ENCODE data around the gene RDH14. TPM values are rescaled to one million over a fixed set of nuclear protein-coding genes. Genes with fewer than 3 reads are reported as not detected.

Gene RDH14
- polyA plus RNA-seq, 1 donor (not counting 4 experiments of a cell fraction or from before 2014, with no cell fraction given): 29.6 TPM

- no peak overlapping the region for H3K4me3 ChIP-seq (ENCODE audit: control insufficient read depth in 2 of 3, extremely low read depth in 1 of 3, insufficient read depth in 2 of 3, low read depth in 1 of 3, low read length in 3 of 3)
- no peaks in the 10 kb centered on the region for H3K79me2 ChIP-seq (ENCODE audit: control insufficient read depth, insufficient read depth, low read length)
- no peaks in the 10 kb centered on the region for H3K9me3 ChIP-seq (ENCODE audit: control insufficient read depth, low read depth, low read length)
- no peaks in the 10 kb centered on the region for H4K20me1 ChIP-seq (ENCODE audit: control insufficient read depth, extremely low read depth, insufficient read depth, low read length)
- H3K27me3 ChIP-seq (ENCODE audit: control insufficient read depth, extremely low read depth, insufficient read depth, low read length): no peaks in the 10 kb centered on the region
- H2AFZ ChIP-seq (ENCODE audit: control insufficient read depth, low read length): no peak overlapping the region
- H3K36me3 ChIP-seq (ENCODE audit: control insufficient read depth in 2 of 2, extremely low read depth in 1 of 2, insufficient read depth in 2 of 2, low read length in 2 of 2): no peaks in the 10 kb centered on the region
- dilution Hi-C loops (cut with MboI; ENCODE audit: extremely low pct_ligation_motif_present, low sequenced_read_pairs): no loop called here
- H3K4me2 ChIP-seq (ENCODE audit: control insufficient read depth, extremely low read depth, insufficient read depth, low read depth, low read length): no peak overlapping the region
- no peak overlapping the region for H3K9ac ChIP-seq (ENCODE audit: control insufficient read depth, extremely low read depth, insufficient read depth, low read length)
- no peak for TF ChIP-seq CTCF (optimal IDR thresholded peaks at IDR 0.05 in 1 of 3, IDR thresholded peaks at IDR 0.05 in 1 of 3, conservative IDR thresholded peaks at IDR 0.05 in 1 of 3; ENCODE audit: extremely low read depth in 1 of 3, insufficient read depth in 2 of 3, low read length in 3 of 3)
- TF ChIP-seq EZH2 (IDR thresholded peaks at IDR 0.05; ENCODE audit: low read length): no peak
- H3K4me1 ChIP-seq (ENCODE audit: control insufficient read depth, extremely low read depth, insufficient read depth, low read length): no peaks in the 10 kb centered on the region
- FAIRE-seq (no peak), DNase-seq (ENCODE audit: low read depth, low spot score) (no peak)
- H3K27ac ChIP-seq (ENCODE audit: control insufficient read depth, insufficient read depth, low read length): no peak overlapping the region
- no peaks in the 10 kb centered on the region for H3K9me1 ChIP-seq (ENCODE audit: control insufficient read depth, extremely low read depth, insufficient read depth, low read length)
These were observed 38.5 kb upstream of the RDH14 start for GRCh38 chr2:18598848-18599484.

- Histone ChIP-seq H3K9ac (ENCODE audit: control insufficient read depth, extremely low read depth, insufficient read depth, low read length) (no peak overlapping the region), H4K20me1 (ENCODE audit: control insufficient read depth, extremely low read depth, insufficient read depth, low read length) (no peaks in the 10 kb centered on the region), H3K9me3 (ENCODE audit: control insufficient read depth, low read depth, low read length) (no peaks in the 10 kb centered on the region), H3K4me1 (ENCODE audit: control insufficient read depth, extremely low read depth, insufficient read depth, low read length) (no peaks in the 10 kb centered on the region), H3K27ac (ENCODE audit: control insufficient read depth, insufficient read depth, low read length) (no peak overlapping the region), H3K27me3 (ENCODE audit: control insufficient read depth, extremely low read depth, insufficient read depth, low read length) (no peaks in the 10 kb centered on the region), H3K4me2 (ENCODE audit: control insufficient read depth, extremely low read depth, insufficient read depth, low read depth, low read length) (no peak overlapping the region), H2AFZ (ENCODE audit: control insufficient read depth, low read length) (no peak overlapping the region), H3K9me1 (ENCODE audit: control insufficient read depth, extremely low read depth, insufficient read depth, low read length) (no peaks in the 10 kb centered on the region), H3K79me2 (ENCODE audit: control insufficient read depth, insufficient read depth, low read length) (no peaks in the 10 kb centered on the region), H3K4me3 (ENCODE audit: control insufficient read depth in 2 of 3, extremely low read depth in 1 of 3, insufficient read depth in 2 of 3, low read depth in 1 of 3, low read length in 3 of 3) (no peak overlapping the region), H3K36me3 (ENCODE audit: control insufficient read depth in 2 of 2, extremely low read depth in 1 of 2, insufficient read depth in 2 of 2, low read length in 2 of 2) (no peaks in the 10 kb centered on the region)
- no peak for DNase-seq (ENCODE audit: low read depth, low spot score)
- dilution Hi-C loops (cut with MboI; ENCODE audit: extremely low pct_ligation_motif_present, low sequenced_read_pairs): no loop called here
- no peak for FAIRE-seq
- TF ChIP-seq CTCF (optimal IDR thresholded peaks at IDR 0.05 in 1 of 3, IDR thresholded peaks at IDR 0.05 in 1 of 3, conservative IDR thresholded peaks at IDR 0.05 in 1 of 3; ENCODE audit: extremely low read depth in 1 of 3, insufficient read depth in 2 of 3, low read length in 3 of 3) (no peak), EZH2 (IDR thresholded peaks at IDR 0.05; ENCODE audit: low read length) (no peak)
These were observed 37.2 kb upstream of the RDH14 start for GRCh38 chr2:18597618-18598017.
